Ectodermal cell (in vitro differentiated cells): ENCODE data around the gene MRRF.
"Not testable (repeated sequence)": the region's sequence is repeated elsewhere in the genome, so short reads cannot be mapped to it uniquely, and the experiment has no call there.

Source experiments
- H3K27ac ChIP-seq: 2 replicates; pipeline ENCODE4 v1.7.0; 2013; ENCODE audit warnings: mild to moderate bottlenecking, low read depth, low read length; ENCODE audit not compliant: insufficient read depth, poor library complexity, severe bottlenecking
- H3K27me3 ChIP-seq: 2 replicates; pipeline ENCODE4 v1.7.0; 2013; ENCODE audit warnings: mild to moderate bottlenecking, low read length; ENCODE audit not compliant: insufficient read depth, control insufficient read depth, poor library complexity, severe bottlenecking
- H3K36me3 ChIP-seq: one replicate; pipeline ENCODE4 v1.7.0; 2013; ENCODE audit warnings: low read length; ENCODE audit not compliant: control insufficient read depth, insufficient read depth
- H3K4me1 ChIP-seq: one replicate; pipeline ENCODE4 v1.7.0; 2013; ENCODE audit warnings: low read length; ENCODE audit not compliant: control insufficient read depth, insufficient read depth
- H3K4me3 ChIP-seq: 2 replicates; pipeline ENCODE4 v1.7.0; 2013; ENCODE audit warnings: low read depth, low read length, control low read depth; ENCODE audit not compliant: insufficient read depth
- H3K9me3 ChIP-seq: 2 replicates; pipeline ENCODE4 v1.7.0; 2013; ENCODE audit warnings: mild to moderate bottlenecking, low read length, moderate library complexity; ENCODE audit not compliant: control insufficient read depth
- WGBS, 2 experiments: methylation state at CpG; one replicate each; pipeline ENCODE4 v1.1.7; 2013; ENCODE audit warnings: missing lambda C conversion rate in 2 of 2; 5-methylcytosine and 5-hydroxymethylcytosine counted together

Gene MRRF

DNA sequence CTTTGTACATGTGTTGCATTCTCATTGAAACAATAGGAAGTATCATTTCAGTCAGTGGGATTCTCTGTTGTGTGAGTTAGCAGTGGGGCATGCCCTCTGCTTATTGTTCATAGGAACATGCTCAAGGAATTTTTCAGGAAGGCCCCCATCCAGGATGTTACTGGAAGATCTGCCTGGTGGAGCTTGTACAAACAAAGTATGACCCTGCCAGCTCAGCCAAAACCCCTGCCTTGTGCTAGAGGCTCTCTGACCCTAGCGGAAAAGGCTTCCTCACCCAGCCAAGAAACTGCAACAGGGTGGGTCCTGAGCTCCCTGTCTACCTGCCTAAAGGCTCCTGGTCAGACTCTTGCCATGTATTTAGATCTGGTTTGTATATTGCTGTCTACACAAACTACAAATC is 43.2 kb downstream of the MRRF start:
- Histone ChIP-seq H3K27me3 (no peaks in the 10 kb centered on the region), H3K4me3 (no peak overlapping the region), H3K27ac (no peak overlapping the region), H3K36me3 (peaks cover 3% of the 10 kb centered on the region), H3K9me3 (no peaks in the 10 kb centered on the region), H3K4me1 (no peaks in the 10 kb centered on the region)
- WGBS, 2 experiments = 87 to 100% methylated on average over 1 of the region's 1 CpG

- no peak overlapping the region for H3K27ac ChIP-seq
- H3K9me3 ChIP-seq = no peaks in the 10 kb centered on the region
- H3K27me3 ChIP-seq = no peaks in the 10 kb centered on the region
- WGBS, 2 experiments = 90 to 94% methylated on average over 2 of the region's 2 CpGs
- H3K4me1 ChIP-seq = no peaks in the 10 kb centered on the region
- H3K4me3 ChIP-seq = no peak overlapping the region
- H3K36me3 ChIP-seq = peaks cover 15% of the 10 kb centered on the region
These were observed 45.2 kb downstream of the MRRF start for GRCh38 chr9:122309861-122310260.

DNA sequence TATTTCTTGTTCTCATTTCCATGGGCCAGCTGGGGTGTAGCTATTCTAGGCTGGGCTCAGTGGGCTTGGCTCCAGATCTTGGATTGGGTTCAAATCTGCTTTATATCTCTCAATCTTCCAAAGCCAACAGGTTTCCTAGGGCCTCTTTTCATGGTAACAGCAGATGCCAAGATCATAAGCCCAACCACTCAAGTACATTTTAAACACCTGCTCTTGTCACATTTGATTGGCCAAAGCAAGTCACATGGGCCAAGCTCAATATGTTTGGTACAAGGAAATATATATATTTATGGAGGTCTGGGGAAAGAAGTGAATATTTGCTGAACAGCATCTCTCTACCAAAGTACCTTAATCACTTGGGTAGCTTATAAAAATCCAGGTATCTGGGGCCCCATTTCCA is 49.5 kb downstream of the MRRF start:
- Histone ChIP-seq H3K36me3 (peaks cover 15% of the 10 kb centered on the region), H3K27me3 (no peaks in the 10 kb centered on the region), H3K4me3 (no peak overlapping the region), H3K9me3 (no peaks in the 10 kb centered on the region), H3K27ac (no peak overlapping the region), H3K4me1 (no peaks in the 10 kb centered on the region)

- Histone ChIP-seq H3K4me1 (peaks cover 2% of the 10 kb centered on the region), H3K4me3 (no peak overlapping the region), H3K27me3 (no peaks in the 10 kb centered on the region), H3K27ac (peak overlapping the region; percentile 36), H3K9me3 (no peaks in the 10 kb centered on the region), H3K36me3 (peaks cover 15% of the 10 kb centered on the region)
- 77 to 84% methylated on average over 2 of the region's 2 CpGs for WGBS, 2 experiments
These were observed 50.9 kb downstream of the MRRF start for GRCh38 chr9:122315534-122315933.

GRCh38 chr9:122318284-122318683 is 53.6 kb downstream of the MRRF start:
- Histone ChIP-seq H3K4me1 (peaks cover 5% of the 10 kb centered on the region), H3K27me3 (no peaks in the 10 kb centered on the region), H3K36me3 (peaks cover 17% of the 10 kb centered on the region), H3K4me3 (no peak overlapping the region), H3K9me3 (no peaks in the 10 kb centered on the region), H3K27ac (no peak overlapping the region)
- 94 to 95% methylated on average over 3 of the region's 3 CpGs for WGBS, 2 experiments

GRCh38 chr9:122320413-122320881 is 55.8 kb downstream of the MRRF start:
- H3K27ac ChIP-seq = no peak overlapping the region
- H3K4me1 ChIP-seq = peaks cover 5% of the 10 kb centered on the region
- no peaks in the 10 kb centered on the region for H3K9me3 ChIP-seq
- H3K36me3 ChIP-seq = peaks cover 9% of the 10 kb centered on the region
- WGBS, 2 experiments = 73 to 78% methylated on average over 1 of the region's 1 CpG
- H3K4me3 ChIP-seq = no peak overlapping the region
- no peaks in the 10 kb centered on the region for H3K27me3 ChIP-seq

GRCh38 chr9:122322553-122322952 is 57.9 kb downstream of the MRRF start:
- H3K4me3 ChIP-seq = no peak overlapping the region
- H3K27me3 ChIP-seq = no peaks in the 10 kb centered on the region
- H3K4me1 ChIP-seq = peaks cover 5% of the 10 kb centered on the region
- no peaks in the 10 kb centered on the region for H3K9me3 ChIP-seq
- 92 to 94% methylated on average over 2 of the region's 2 CpGs for WGBS, 2 experiments
- peaks cover 9% of the 10 kb centered on the region for H3K36me3 ChIP-seq
- no peak overlapping the region for H3K27ac ChIP-seq

DNA sequence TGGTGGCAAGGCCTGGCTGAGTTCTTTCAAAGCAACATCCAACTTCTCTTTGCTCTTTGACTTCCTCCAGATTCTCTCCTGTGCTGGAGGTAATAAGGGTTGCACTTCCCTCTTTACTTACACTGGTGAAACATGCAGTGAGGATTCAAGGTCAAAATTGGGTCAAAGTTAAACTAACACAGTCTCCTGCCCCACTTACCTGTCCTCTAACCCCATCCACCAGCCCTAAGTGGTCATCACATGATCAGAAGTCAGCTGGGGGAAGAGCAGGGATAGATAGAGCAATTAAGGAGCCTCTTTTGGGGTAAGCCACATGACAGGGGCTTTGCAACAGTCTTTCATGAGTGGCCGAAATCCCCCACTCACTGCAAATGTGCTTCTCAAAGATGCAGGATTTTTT is 60.0 kb downstream of the MRRF start:
- H3K9me3 ChIP-seq, H3K4me3 ChIP-seq, H3K27me3 ChIP-seq, H3K27ac ChIP-seq, H3K36me3 ChIP-seq: not testable (repeated sequence)
- 89 to 92% methylated on average over 1 of the region's 1 CpG for WGBS, 2 experiments
- H3K4me1 ChIP-seq = peaks cover 11% of the 10 kb centered on the region

GRCh38 chr9:122325124-122325523 is 60.4 kb downstream of the MRRF start:
- H3K4me3 ChIP-seq = no peak overlapping the region
- no peaks in the 10 kb centered on the region for H3K27me3 ChIP-seq
- peaks cover 9% of the 10 kb centered on the region for H3K36me3 ChIP-seq
- H3K4me1 ChIP-seq = peaks cover 16% of the 10 kb centered on the region
- WGBS, 2 experiments = 93 to 97% methylated on average over 1 of the region's 1 CpG
- no peak overlapping the region for H3K27ac ChIP-seq
- no peaks in the 10 kb centered on the region for H3K9me3 ChIP-seq

DNA sequence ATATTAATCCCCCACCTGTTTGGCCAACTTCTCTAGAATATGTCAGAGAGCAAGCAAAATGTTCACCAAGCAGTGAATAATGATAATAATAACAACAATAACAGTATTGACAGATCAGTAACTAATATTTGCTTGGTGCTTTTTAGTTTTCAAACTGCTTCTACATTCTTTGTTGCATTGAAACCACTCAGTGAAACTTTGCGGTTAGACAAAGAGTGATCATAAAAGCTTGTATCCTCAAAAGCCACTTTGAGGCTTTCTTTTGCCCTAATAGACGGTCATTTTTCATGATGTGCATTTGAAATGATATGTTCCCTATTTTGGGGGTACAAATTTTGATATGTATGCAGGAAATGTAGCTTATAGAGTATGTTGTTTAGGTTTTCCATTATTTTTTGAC is 62.5 kb downstream of the MRRF start:
- Histone ChIP-seq H3K27me3 (no peaks in the 10 kb centered on the region), H3K27ac (no peak overlapping the region), H3K4me1 (peaks cover 21% of the 10 kb centered on the region), H3K36me3 (peaks cover 9% of the 10 kb centered on the region), H3K9me3 (no peaks in the 10 kb centered on the region), H3K4me3 (no peak overlapping the region)
- WGBS, 2 experiments = 94 to 97% methylated on average over 2 of the region's 2 CpGs

DNA sequence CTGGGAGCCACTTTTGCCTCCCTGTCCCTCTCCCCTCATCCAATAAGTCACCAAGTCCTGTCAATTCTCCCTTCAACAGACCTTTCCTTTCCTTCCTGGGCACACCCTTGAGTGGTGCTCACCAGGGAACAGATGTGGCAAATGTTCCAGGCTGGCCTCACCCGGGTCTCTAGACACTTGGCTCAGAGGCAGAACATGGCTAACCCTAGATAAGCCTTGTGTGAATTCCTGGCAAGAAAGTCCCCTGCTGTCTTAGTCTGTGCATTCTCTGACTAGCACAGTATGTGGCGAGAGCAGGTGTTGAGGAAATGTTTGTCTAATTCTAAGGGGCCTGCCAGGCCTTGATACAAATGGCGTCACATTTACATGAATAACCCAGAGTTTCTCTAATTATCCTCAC is 64.9 kb downstream of the MRRF start:
- no peak overlapping the region for H3K4me3 ChIP-seq
- 89 to 90% methylated on average over 3 of the region's 3 CpGs for WGBS, 2 experiments
- H3K27ac ChIP-seq = no peak overlapping the region

More for the DNA sequence above, 64.9 kb downstream of the MRRF start:
- Histone ChIP-seq H3K4me1 (peaks cover 27% of the 10 kb centered on the region), H3K36me3 (no peaks in the 10 kb centered on the region), H3K27me3 (no peaks in the 10 kb centered on the region), H3K9me3 (no peaks in the 10 kb centered on the region)
